CD1c-positive myeloid dendritic cell (primary cell): Measurements from ENCODE around the gene SLC9A9.

Experiments used
- DNase-seq: peaks from one replicate; pipeline ENCODE4 v3.0.0-alpha.2; 2016; ENCODE audit errors: extremely low spot score

SLC9A9 gene

GRCh38 chr3:143217283-143217682 lies 631.0 kb downstream of the SLC9A9 start:
- no peak for DNase-seq

- DNase-seq, result peak; percentile 13
Measured at GRCh38 chr3:143216709-143217182, 631.5 kb downstream of the SLC9A9 start.
